HG02943 (cell line): ENCODE data around the gene SMOC2.
"Not testable (repeated sequence)": the region's sequence is repeated elsewhere in the genome, so short reads cannot be mapped to it uniquely, and the experiment has no call there.

ENCODE experiments used
- ATAC-seq: cut with Tn5 transposase; IDR thresholded peaks from one replicate; pipeline ENCODE4 v1.9.1; 2021; ENCODE audit warnings: mild to moderate bottlenecking, low read depth, moderate library complexity; ENCODE audit not compliant: unreplicated experiment

Gene SMOC2

DNA sequence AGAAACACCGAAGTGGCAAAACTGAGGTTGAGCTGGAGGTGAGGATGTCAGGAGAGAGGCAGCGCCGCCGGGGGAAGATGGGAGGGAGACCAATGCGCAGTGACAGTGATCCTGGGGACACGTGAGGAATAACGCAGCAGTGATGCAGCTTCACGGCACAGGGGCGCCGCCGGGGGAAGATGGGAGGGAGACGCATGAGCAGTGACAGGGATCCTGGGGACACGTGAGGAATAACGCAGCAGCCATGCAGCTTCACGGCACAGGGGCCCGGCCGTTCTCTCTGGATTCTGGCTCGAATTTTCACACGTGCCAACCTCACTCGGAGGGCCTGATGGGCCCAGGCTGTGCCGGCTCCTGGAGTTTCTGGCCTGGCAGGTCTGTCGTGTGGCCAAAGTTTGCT, 94.7 kb downstream of the SMOC2 start:
- no peak for ATAC-seq

- ATAC-seq = no peak
Observed at GRCh38 chr6:168536196-168536595, 95.2 kb downstream of the SMOC2 start.

DNA sequence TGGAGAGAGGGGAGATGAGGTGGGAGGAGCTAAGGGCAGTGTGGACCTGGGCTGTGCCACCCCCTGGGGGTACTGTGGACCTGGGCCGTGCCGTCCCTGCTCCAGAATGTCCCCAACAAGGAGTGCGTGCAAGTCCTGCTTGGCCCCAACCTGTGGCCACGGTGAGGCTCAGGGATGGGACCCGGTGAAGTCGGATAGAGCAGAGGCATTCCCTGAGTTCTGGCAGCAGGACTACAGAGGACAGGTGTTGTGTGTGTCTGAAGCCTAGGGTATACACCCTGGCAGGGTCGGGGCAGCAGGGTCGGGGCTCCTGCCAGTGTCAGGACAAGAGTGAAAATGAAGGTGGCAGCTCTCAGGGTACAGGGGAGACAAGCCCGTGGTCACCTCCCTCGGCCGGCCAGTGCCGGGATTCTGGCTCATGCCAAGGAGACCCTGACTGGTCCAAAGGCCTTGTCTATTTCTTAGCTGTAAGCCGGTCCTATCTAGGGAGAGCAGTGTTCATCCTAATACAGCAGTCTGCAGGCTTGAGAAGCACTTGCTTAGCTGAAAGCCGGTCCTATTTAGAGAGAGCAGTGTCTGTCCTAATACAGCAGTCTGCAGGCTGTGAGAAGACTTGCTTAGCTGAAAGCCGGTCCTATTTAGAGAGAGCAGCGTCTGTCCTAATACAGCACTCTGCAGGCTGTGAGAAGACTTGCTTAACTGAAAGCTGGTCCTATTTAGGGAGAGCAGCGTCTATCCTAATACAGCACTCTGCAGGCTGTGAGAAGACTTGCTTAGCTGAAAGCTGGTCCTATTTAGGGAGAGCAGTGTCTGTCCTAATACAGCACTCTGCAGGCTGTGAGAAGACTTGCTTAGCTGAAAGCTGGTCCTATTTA, 95.9 kb downstream of the SMOC2 start:
- ATAC-seq = no peak

- no peak for ATAC-seq
Observed at GRCh38 chr6:168537540-168537884, 96.5 kb downstream of the SMOC2 start.

DNA sequence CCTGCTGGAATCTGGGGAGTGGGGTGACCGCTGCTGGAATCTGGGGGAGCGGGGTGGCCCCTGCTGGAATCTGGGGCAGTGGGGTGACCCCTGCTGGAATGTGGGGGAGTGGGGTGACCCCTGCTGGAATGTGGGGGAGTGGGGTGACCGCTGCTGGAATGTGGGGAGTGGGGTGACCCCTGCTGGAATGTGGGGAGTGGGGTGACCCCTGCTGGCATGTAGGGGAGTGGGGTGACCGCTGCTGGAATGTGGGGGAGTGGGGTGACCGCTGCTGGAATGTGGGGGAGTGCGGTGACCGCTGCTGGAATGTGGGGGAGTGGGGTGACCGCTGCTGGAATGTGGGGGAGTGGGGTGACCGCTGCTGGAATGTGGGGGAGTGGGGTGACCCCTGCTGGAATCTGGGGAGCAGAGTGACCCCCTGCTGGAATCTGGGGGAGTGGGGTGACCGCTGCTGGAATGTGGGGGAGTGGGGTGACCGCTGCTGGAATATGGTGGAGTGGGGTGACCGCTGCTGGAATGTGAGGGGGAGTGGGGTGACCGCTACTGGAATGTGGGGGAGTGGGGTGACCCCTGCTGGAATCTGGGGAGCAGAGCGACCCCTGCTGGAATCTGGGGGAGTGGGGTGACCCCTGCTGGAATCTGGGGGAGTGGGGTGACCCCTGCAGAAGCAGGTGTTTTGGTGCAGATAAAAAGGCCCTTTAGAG, 97.4 kb downstream of the SMOC2 start:
- not testable (repeated sequence) for ATAC-seq

- ATAC-seq = no peak
Observed at GRCh38 chr6:168538892-168539811, 98.2 kb downstream of the SMOC2 start.

GRCh38 chr6:168540713-168541291, 99.8 kb downstream of the SMOC2 start:
- ATAC-seq = no peak

GRCh38 chr6:168541307-168541706, 100.3 kb downstream of the SMOC2 start:
- ATAC-seq = no peak

DNA sequence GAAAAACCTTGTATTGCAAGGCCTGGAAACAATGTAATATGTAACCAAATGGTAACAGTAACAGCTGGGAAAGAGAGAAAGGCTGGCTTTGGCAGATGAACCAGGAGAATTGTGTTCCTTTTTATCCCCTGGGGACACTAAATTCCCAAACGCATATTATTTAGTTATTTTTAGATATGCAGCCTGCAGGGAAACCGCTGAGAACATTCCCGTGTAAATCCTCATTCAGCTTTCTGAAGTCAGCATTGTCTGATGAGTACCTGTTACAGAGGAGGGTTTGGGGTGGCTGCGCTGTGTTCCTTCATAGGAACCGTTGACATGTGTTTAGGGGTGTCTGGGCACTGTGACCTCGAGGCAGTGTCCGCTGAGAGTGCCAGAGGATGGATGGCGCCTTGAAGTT, 101.3 kb downstream of the SMOC2 start:
- no peak for ATAC-seq

- no peak for ATAC-seq
Observed at GRCh38 chr6:168545428-168545827, 104.4 kb downstream of the SMOC2 start.

DNA sequence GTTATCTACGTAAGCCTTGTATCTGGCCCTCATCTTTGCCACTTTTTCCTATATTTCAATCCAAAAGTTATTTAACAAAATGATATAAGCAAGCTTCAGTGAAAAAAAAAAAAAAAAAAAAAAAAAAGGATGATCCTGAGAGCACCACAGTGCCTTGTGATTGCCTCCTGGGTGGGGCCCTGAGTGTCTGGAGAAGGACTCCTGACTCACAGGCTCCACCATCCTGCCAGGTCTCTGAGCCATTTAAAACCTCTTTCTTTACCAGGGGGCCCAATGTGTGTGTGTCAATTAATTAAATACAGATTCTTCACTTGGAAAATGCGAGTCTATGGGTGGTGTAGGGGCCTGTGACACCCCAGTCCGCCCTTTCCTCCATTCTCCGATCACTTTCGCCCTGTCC, 105.2 kb downstream of the SMOC2 start:
- no peak for ATAC-seq

GRCh38 chr6:168546730-168547129, 105.7 kb downstream of the SMOC2 start:
- ATAC-seq = no peak

DNA sequence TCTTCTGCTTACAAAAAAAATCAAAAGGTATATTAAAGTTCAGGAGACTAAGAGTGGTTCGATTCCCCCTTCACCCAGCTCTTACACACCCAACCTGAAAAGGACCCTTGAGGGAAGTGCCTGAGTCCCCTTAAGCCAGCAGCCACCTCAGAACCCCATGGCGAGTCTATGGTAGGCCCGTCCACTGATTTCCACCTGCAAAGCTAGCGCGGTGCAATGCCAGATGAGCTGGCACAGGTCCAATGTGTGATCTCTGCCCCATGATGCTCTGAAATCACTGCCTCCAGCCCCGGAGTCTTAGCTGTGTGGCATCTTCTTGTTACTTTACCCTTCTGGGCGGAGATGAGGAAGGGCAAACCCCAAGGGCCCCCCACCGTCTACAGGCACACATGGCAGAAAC, 109.3 kb downstream of the SMOC2 start:
- ATAC-seq = no peak

GRCh38 chr6:168554472-168554871, 113.5 kb downstream of the SMOC2 start:
- ATAC-seq = no peak

- no peak for ATAC-seq
Observed at GRCh38 chr6:168554898-168555617, 114.1 kb downstream of the SMOC2 start.

GRCh38 chr6:168555618-168556273, 114.8 kb downstream of the SMOC2 start:
- ATAC-seq = no peak

GRCh38 chr6:168557512-168557911, 116.5 kb downstream of the SMOC2 start:
- ATAC-seq = no peak

DNA sequence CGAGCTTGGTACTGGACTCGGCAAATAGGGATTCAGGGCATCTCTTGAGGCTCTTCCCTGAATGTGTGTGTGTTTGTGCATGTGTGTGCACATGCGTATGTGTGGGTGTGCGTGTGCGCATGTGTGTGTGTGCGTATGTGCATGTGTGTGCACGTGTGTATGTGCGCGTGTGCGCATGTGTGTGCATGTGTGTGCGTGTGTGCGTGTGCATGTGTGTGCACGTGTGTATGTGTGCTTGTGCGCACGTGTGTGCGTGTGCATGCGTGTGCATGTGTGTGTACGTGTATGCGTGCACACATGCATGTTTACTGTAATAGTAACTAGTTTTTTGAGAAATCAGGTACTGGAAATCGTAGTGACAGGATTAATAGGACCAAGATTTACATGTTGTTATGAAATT, 117.7 kb downstream of the SMOC2 start:
- no peak for ATAC-seq

GRCh38 chr6:168559574-168560098, 118.7 kb downstream of the SMOC2 start:
- no peak for ATAC-seq
